WTC11 (cell line): ENCODE results near the gene CAMK2B. TPM values are rescaled to one million over a fixed set of nuclear protein-coding genes. Genes with fewer than 3 reads are reported as not detected.

Experiments
- ATAC-seq: fragments of 200-7000 bp; cut with Tn5 transposase; 2 replicates; pipeline ENCODE4 v1.10.0; 2021; ENCODE audit warnings: mild to moderate bottlenecking, moderate library complexity
- CTCF ChIA-PET: fragments of 300-600 bp; sonication (Branson Sonifier 250); formaldehyde crosslinking; loops from one replicate; lab custom pipeline; 2021; ENCODE audit warnings: antibody characterized with exemption; lab: Charles Lee
- POLR2A ChIA-PET: fragments of 350-600 bp; sonication (Branson Sonifier 250); formaldehyde crosslinking; loops from one replicate; lab custom pipeline; 2021; ENCODE audit warnings: antibody characterized with exemption; lab: Charles Lee
- DNase-seq: peaks from one replicate; pipeline ENCODE4 v3.0.0; 2021; ENCODE audit warnings: low spot score
- H3K27ac Mint-ChIP-seq: 2 replicates; pipeline ENCODE4 v1.8.0; 2021; ENCODE audit warnings: mixed read lengths
- H3K27me3 Mint-ChIP-seq: 2 replicates; pipeline ENCODE4 v1.8.0; 2021; ENCODE audit warnings: low read depth, mild to moderate bottlenecking, moderate library complexity, mixed read lengths
- H3K36me3 Mint-ChIP-seq: 2 replicates; pipeline ENCODE4 v1.8.0; 2021; ENCODE audit warnings: mixed read lengths
- H3K4me1 Mint-ChIP-seq: 2 replicates; pipeline ENCODE4 v1.8.0; 2022; ENCODE audit warnings: mixed read lengths
- H3K4me3 Mint-ChIP-seq: 2 replicates; pipeline ENCODE4 v1.8.0; 2021; ENCODE audit warnings: mild to moderate bottlenecking, moderate library complexity, mixed read lengths
- H3K9me3 Mint-ChIP-seq: 2 replicates; pipeline ENCODE4 v1.8.0; 2021; ENCODE audit warnings: mixed read lengths
- AFF4 ChIP-seq: sonication (generic); formaldehyde crosslinking; IDR thresholded peaks from 2 replicates; pipeline ENCODE4 v1.8.1; 2023; ENCODE audit warnings: mild to moderate bottlenecking, missing genetic modification reagents, borderline replicate concordance
- CREB1 ChIP-seq: sonication (generic); formaldehyde crosslinking; IDR thresholded peaks from 2 replicates; pipeline ENCODE4 v1.8.0; 2023; ENCODE audit warnings: mild to moderate bottlenecking, missing genetic modification reagents
- CREM ChIP-seq: sonication (generic); formaldehyde crosslinking; IDR thresholded peaks from 2 replicates; pipeline ENCODE4 v1.8.1; 2022; ENCODE audit warnings: mild to moderate bottlenecking, missing genetic modification reagents, moderate library complexity
- ELF4 ChIP-seq: sonication (generic); formaldehyde crosslinking; IDR thresholded peaks from 2 replicates; pipeline ENCODE4 v1.8.1; 2022; ENCODE audit warnings: low read depth, mild to moderate bottlenecking, moderate library complexity, missing genetic modification reagents
- FOXP1 ChIP-seq: sonication (generic); formaldehyde crosslinking; IDR thresholded peaks from 2 replicates; pipeline ENCODE4 v1.8.0; 2022; ENCODE audit warnings: missing genetic modification reagents, mild to moderate bottlenecking, moderate library complexity, borderline replicate concordance
- HMGXB4 ChIP-seq: sonication (generic); formaldehyde crosslinking; IDR thresholded peaks from 2 replicates; pipeline ENCODE4 v1.8.1; 2023; ENCODE audit warnings: mild to moderate bottlenecking, moderate library complexity, missing genetic modification reagents
- JAZF1 ChIP-seq: fragments of 250-450 bp; sonication (Bioruptor Pico); IDR thresholded peaks from 2 replicates; pipeline ENCODE4 v1.9.0; 2021; ENCODE audit warnings: moderate library complexity, mild to moderate bottlenecking, inconsistent platforms
- NFYB ChIP-seq: sonication (generic); formaldehyde crosslinking; conservative IDR thresholded peaks from 2 replicates; pipeline ENCODE4 v1.8.0; 2022; ENCODE audit warnings: low read depth, missing genetic modification reagents
- PRRX2 ChIP-seq: fragments of 250-450 bp; sonication (Bioruptor Pico); IDR thresholded peaks from 2 replicates; pipeline ENCODE4 v1.8.0; 2021; ENCODE audit warnings: mild to moderate bottlenecking
- SOX15 ChIP-seq: fragments of 250-450 bp; sonication (Bioruptor Pico); IDR thresholded peaks from 2 replicates; pipeline ENCODE4 v1.9.0; 2021; ENCODE audit warnings: mild to moderate bottlenecking
- ZMAT4 ChIP-seq: fragments of 250-450 bp; sonication (Bioruptor Pico); IDR thresholded peaks from 2 replicates; pipeline ENCODE4 v1.9.0; 2021; ENCODE audit warnings: mild to moderate bottlenecking
- ZNF121 ChIP-seq: sonication (generic); formaldehyde crosslinking; IDR thresholded peaks from 2 replicates; pipeline ENCODE4 v1.8.0; 2023; ENCODE audit warnings: missing genetic modification reagents
- ZNF138 ChIP-seq: sonication (generic); formaldehyde crosslinking; conservative IDR thresholded peaks from 2 replicates; pipeline ENCODE4 v1.8.1; 2022; ENCODE audit warnings: mild to moderate bottlenecking, moderate library complexity, missing genetic modification reagents
- ZNF219 ChIP-seq: sonication (generic); formaldehyde crosslinking; IDR thresholded peaks from 2 replicates; pipeline ENCODE4 v1.8.0; 2023; ENCODE audit warnings: missing genetic modification reagents, mild to moderate bottlenecking, borderline replicate concordance
- ZNF263 ChIP-seq: sonication (generic); formaldehyde crosslinking; IDR thresholded peaks from 2 replicates; pipeline ENCODE4 v1.8.1; 2022; ENCODE audit warnings: low read depth, mild to moderate bottlenecking, moderate library complexity, missing genetic modification reagents
- ZNF317 ChIP-seq: sonication (generic); formaldehyde crosslinking; IDR thresholded peaks from 2 replicates; pipeline ENCODE4 v1.8.1; 2023; ENCODE audit warnings: low read depth, mild to moderate bottlenecking, moderate library complexity, missing genetic modification reagents, borderline replicate concordance
- ZSCAN18 ChIP-seq: fragments of 250-450 bp; sonication (Bioruptor Pico); IDR thresholded peaks from 2 replicates; pipeline ENCODE4 v2.1.2; 2022; ENCODE audit warnings: mild to moderate bottlenecking, moderate library complexity
- total RNA-seq: library from RNA; stranded (reverse); gene quantifications from 3 replicates; pipeline ENCODE4 v1.2.3, GENCODE V29; 2021
- TF ChIP-seq, protein P1 (sequence below): sonication (generic); formaldehyde crosslinking; conservative IDR thresholded peaks from 2 replicates; pipeline ENCODE4 v1.8.1; 2022; ENCODE audit warnings: mild to moderate bottlenecking, missing genetic modification reagents
- TF ChIP-seq, protein P2 (sequence below): sonication (generic); formaldehyde crosslinking; IDR thresholded peaks from 2 replicates; pipeline ENCODE4 v1.8.1; 2023; ENCODE audit warnings: mild to moderate bottlenecking, missing genetic modification reagents

The CAMK2B gene
- total RNA-seq, 1 experiment from 2014 or later, result 0.44 TPM

DNA sequence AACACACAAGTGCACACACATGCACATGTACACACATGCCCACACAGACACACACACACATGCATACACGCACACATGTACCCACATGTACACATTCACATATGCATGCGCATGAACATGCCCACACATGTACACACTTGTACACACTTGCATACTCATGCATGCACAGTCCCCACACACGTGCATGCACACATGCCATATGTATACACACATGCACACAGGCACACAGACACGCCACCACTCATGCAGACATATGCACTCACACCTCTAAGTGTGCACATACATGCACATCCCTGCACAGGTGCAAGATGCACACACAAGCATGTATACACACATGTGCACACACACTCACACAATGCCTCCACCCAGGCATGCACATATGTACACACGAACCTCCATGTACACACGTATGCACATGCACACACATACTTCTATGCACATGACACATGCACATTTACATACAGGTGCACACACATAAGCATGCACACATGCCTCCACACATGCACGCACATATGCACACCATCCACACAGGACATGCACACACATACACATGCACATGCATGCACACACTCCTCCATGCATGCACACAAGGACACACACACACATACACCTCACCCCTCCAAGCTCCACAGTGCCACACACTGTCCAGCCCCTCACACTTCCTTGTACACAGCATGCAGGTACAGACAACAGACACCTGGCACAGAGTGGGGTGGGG lies 78.8 kb downstream of the CAMK2B start:
- POLR2A ChIA-PET, result no interaction called here
- H3K4me3 Mint-ChIP-seq, result no peak overlapping the region
- no peaks in the 10 kb centered on the region for H3K36me3 Mint-ChIP-seq
- no peaks in the 10 kb centered on the region for H3K9me3 Mint-ChIP-seq
- H3K27me3 Mint-ChIP-seq, result no peaks in the 10 kb centered on the region; the same call in 1 of the 2 replicates
- ATAC-seq (no peak), DNase-seq (no peak)
- H3K4me1 Mint-ChIP-seq, result no peaks in the 10 kb centered on the region
- peak overlapping the region; percentile 25; the same call in 1 of the 2 replicates for H3K27ac Mint-ChIP-seq
- TF ChIP-seq ZNF263 (CRISPR knock-in tag) (no peak), FOXP1 (CRISPR knock-in tag) (no peak), ELF4 (CRISPR knock-in tag) (no peak), JAZF1 (CRISPR knock-in tag) (no peak), SOX15 (CRISPR knock-in tag) (no peak), ZSCAN18 (CRISPR knock-in tag) (no peak), CREB1 (CRISPR knock-in tag) (no peak), ZNF138 (CRISPR knock-in tag) (no peak), ZNF219 (CRISPR knock-in tag) (no peak), ZMAT4 (CRISPR knock-in tag) (no peak), ZNF317 (no peak), HMGXB4 (CRISPR knock-in tag) (no peak), NFYB (CRISPR knock-in tag) (no peak), PRRX2 (CRISPR knock-in tag) (no peak), CREM (no peak), ZNF121 (no peak), AFF4 (CRISPR knock-in tag) (no peak)
- TF ChIP-seq, protein P1, sequence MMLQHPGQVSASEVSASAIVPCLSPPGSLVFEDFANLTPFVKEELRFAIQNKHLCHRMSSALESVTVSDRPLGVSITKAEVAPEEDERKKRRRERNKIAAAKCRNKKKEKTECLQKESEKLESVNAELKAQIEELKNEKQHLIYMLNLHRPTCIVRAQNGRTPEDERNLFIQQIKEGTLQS (CRISPR knock-in tag), result no peak
- TF ChIP-seq, protein P2, sequence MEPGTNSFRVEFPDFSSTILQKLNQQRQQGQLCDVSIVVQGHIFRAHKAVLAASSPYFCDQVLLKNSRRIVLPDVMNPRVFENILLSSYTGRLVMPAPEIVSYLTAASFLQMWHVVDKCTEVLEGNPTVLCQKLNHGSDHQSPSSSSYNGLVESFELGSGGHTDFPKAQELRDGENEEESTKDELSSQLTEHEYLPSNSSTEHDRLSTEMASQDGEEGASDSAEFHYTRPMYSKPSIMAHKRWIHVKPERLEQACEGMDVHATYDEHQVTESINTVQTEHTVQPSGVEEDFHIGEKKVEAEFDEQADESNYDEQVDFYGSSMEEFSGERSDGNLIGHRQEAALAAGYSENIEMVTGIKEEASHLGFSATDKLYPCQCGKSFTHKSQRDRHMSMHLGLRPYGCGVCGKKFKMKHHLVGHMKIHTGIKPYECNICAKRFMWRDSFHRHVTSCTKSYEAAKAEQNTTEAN, result no peak
- CTCF ChIA-PET, result interaction anchor here (0.7 kb wide), 1 partner anchor 21 kb away, joined by 4 read pairs; no protein-coding TSS in a partner anchor
